ENCODE measurements around the gene ERO1A. TPM values are rescaled to one million over a fixed set of nuclear protein-coding genes. Genes with fewer than 3 reads are reported as not detected.
A peak's percentile ranks its signal among the peaks of the same experiment; 100 is the strongest.

The ERO1A gene
- total and polyA plus RNA-seq, 2 of the 4 experiments (the other 2 are of a cell fraction): 29.7 to 44.6 TPM

DNA sequence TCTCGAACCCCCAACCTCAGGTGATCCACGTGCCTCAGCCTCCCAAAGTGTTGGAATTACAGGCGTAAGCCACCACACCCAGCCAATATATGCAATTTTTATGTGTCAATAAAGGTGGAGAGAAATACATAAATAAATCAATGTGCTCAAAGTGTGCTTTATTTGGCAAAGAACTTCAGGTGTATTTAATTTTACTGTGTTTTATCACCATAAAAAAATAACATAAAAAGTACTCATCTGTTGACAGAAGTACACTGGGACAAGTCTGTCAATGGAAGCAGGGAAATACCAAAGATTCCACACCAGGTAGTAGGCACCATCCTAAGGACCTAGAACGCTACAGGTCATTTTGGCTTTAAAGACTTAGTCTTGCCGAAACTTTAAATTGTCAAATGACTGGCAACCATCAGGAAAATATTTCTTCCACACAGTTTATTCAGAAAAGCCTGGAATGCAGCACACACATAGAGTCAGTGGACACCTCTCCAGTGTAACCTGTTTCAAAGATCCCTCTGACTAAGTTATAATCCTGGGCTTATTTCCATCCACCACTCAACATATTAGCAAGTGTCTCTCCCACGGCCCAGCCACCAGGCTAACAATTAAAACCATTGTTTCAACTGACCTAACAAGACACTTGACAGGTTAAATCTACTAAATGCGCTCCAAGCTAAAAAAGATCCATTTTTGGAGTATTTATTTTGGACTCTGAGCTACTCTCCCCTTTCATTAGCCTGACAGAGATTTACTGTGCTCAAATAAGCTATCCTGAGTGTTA, 4.2 kb downstream of the ERO1A start:
- Histone ChIP-seq H2AFZ (replicated peaks; ENCODE audit: low read length, poor library complexity) (no peak overlapping the region), H4K8ac (ENCODE audit: low read depth in 2 of 2, low read length in 2 of 2) (no peak overlapping the region), H3K4me2 (ENCODE audit: low read depth, low read length) (peak overlapping the region; percentile 30; the same call in 1 of the 2 replicates), H3K27me3 (ENCODE audit: control insufficient read depth, insufficient read depth, low read length) (no peaks in the 10 kb centered on the region), H3K4me1 (ENCODE audit: control insufficient read depth, insufficient read depth, low read length) (peaks cover 2% of the 10 kb centered on the region), H2AK5ac (ENCODE audit: low read depth, low read length) (no peak overlapping the region), H3K27ac (ENCODE audit: insufficient read depth, low read length) (no peak overlapping the region), H4K5ac (ENCODE audit: low read depth, low read length) (no peak overlapping the region), H3K36me3 (ENCODE audit: control insufficient read depth, insufficient read depth, low read length) (no peaks in the 10 kb centered on the region), H3K9ac (ENCODE audit: low read depth, low read length) (no peak overlapping the region), H4K91ac (ENCODE audit: insufficient read depth, low read depth, low read length) (no peak overlapping the region), H3K56ac (ENCODE audit: extremely low read depth, insufficient read depth, low read length) (no peak overlapping the region), H2BK120ac (ENCODE audit: low read depth, low read length) (no peak overlapping the region), H3K4ac (ENCODE audit: low read depth, low read length) (no peak overlapping the region), H3K9me1 (ENCODE audit: insufficient read depth, low read length) (peaks cover 3% of the 10 kb centered on the region; the same call in 1 of the 2 replicates), H2BK20ac (ENCODE audit: low read depth, low read length) (no peak overlapping the region), H3K9me3 (ENCODE audit: control insufficient read depth, insufficient read depth, low read length) (no peaks in the 10 kb centered on the region), H2AK9ac (replicated peaks; ENCODE audit: low read depth, low read length, poor library complexity) (no peak overlapping the region), H3K79me1 (ENCODE audit: low read depth in 1 of 2, low read length in 2 of 2) (peaks cover 18 to 71% of the 10 kb centered on the region in 2 experiments), H4K20me1 (ENCODE audit: insufficient read depth, low read length) (peaks cover 54% of the 10 kb centered on the region), H3K23ac (ENCODE audit: low read depth, low read length) (peak overlapping the region; percentile 31; the same call in 1 of the 2 replicates), H2BK5ac (ENCODE audit: low read depth, low read length, poor library complexity, severe bottlenecking) (no peak overlapping the region), H2BK15ac (ENCODE audit: low read depth, low read length) (no peak overlapping the region), H3K18ac (ENCODE audit: low read depth, low read length) (no peak overlapping the region), H3K4me3 (ENCODE audit: insufficient read depth, low read depth, low read length) (no peak overlapping the region), H3K14ac (replicated peaks; ENCODE audit: low read depth, low read length) (no peak overlapping the region)
- in situ Hi-C loops (cut with MboI; ENCODE audit: low sequenced_read_pairs): loop anchor here (25.0 kb wide), 1 partner anchor 379 kb away; the partner anchor contains the start of gene PTGER2
- TF ChIP-seq MAFK (IDR thresholded peaks at IDR 0.05; ENCODE audit: low read depth, low read length) (no peak), RFX5 (IDR thresholded peaks at IDR 0.05; ENCODE audit: low read depth, low read length) (no peak), CEBPB (IDR thresholded peaks at IDR 0.05; ENCODE audit: low read depth, low read length) (no peak), BHLHE40 (IDR thresholded peaks at IDR 0.05; ENCODE audit: low read depth, low read length) (no peak), CHD1 (IDR thresholded peaks at IDR 0.05; ENCODE audit: low read depth, low read length) (no peak), RCOR1 (IDR thresholded peaks at IDR 0.05; ENCODE audit: insufficient replicate concordance, low read length) (no peak), MAZ (IDR thresholded peaks at IDR 0.05; ENCODE audit: borderline replicate concordance, low read depth, low read length) (no peak), POLR2A (IDR thresholded peaks at IDR 0.05; ENCODE audit: low read depth, low read length) (no peak), NFE2L2 (IDR thresholded peaks at IDR 0.05; ENCODE audit: low read depth, low read length) (no peak), SMC3 (IDR thresholded peaks at IDR 0.05; ENCODE audit: low read depth, low read length) (no peak), MXI1 (IDR thresholded peaks at IDR 0.05; ENCODE audit: borderline replicate concordance, low read depth, low read length) (no peak), FOS (IDR thresholded peaks at IDR 0.05; ENCODE audit: low read depth, low read length) (no peak)
- TF ChIP-seq, protein P1, sequence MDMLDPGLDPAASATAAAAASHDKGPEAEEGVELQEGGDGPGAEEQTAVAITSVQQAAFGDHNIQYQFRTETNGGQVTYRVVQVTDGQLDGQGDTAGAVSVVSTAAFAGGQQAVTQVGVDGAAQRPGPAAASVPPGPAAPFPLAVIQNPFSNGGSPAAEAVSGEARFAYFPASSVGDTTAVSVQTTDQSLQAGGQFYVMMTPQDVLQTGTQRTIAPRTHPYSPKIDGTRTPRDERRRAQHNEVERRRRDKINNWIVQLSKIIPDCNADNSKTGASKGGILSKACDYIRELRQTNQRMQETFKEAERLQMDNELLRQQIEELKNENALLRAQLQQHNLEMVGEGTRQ (IDR thresholded peaks at IDR 0.05; ENCODE audit: low read depth, low read length): no peak
- TF ChIP-seq, protein P2, sequence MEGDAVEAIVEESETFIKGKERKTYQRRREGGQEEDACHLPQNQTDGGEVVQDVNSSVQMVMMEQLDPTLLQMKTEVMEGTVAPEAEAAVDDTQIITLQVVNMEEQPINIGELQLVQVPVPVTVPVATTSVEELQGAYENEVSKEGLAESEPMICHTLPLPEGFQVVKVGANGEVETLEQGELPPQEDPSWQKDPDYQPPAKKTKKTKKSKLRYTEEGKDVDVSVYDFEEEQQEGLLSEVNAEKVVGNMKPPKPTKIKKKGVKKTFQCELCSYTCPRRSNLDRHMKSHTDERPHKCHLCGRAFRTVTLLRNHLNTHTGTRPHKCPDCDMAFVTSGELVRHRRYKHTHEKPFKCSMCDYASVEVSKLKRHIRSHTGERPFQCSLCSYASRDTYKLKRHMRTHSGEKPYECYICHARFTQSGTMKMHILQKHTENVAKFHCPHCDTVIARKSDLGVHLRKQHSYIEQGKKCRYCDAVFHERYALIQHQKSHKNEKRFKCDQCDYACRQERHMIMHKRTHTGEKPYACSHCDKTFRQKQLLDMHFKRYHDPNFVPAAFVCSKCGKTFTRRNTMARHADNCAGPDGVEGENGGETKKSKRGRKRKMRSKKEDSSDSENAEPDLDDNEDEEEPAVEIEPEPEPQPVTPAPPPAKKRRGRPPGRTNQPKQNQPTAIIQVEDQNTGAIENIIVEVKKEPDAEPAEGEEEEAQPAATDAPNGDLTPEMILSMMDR (conservative IDR thresholded peaks at IDR 0.05; ENCODE audit: low read depth, low read length): no peak
- TF ChIP-seq, protein P3, sequence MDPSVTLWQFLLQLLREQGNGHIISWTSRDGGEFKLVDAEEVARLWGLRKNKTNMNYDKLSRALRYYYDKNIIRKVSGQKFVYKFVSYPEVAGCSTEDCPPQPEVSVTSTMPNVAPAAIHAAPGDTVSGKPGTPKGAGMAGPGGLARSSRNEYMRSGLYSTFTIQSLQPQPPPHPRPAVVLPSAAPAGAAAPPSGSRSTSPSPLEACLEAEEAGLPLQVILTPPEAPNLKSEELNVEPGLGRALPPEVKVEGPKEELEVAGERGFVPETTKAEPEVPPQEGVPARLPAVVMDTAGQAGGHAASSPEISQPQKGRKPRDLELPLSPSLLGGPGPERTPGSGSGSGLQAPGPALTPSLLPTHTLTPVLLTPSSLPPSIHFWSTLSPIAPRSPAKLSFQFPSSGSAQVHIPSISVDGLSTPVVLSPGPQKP (IDR thresholded peaks at IDR 0.05; ENCODE audit: borderline replicate concordance, low read depth, low read length): no peak
- DNase-seq (no peak), ATAC-seq (ENCODE audit: low read depth) (no peak)
- BruUV-seq (replicated peaks): no TSS peak
- 88% methylated on average over 2 of the region's 7 CpGs; no CpG with 5 or more reads in 1 of the 2 experiments for WGBS, 2 experiments (ENCODE audit: extremely low coverage in 2 of 2, insufficient read length in 1 of 2)
- dilution Hi-C loops (cut with HindIII; ENCODE audit: low sequenced_read_pairs, unreplicated experiment): no loop called here
- POLR2A ChIA-PET (ENCODE audit: unreplicated experiment): no interaction called here
- CTCF ChIA-PET: no interaction called here
- intact Hi-C loops (cut with micrococcal nuclease): loop anchor here (5.0 kb wide), 2 partner anchors 379 to 394 kb away; partner anchors contain the start of gene PTGER2
